ENCODE data around the gene TRRAP. TPM values are rescaled to one million over a fixed set of nuclear protein-coding genes. Genes with fewer than 3 reads are reported as not detected.

TRRAP gene
- total and polyA plus RNA-seq, 2 of the 8 experiments (the other 6 are each of a cell fraction or from before 2014, with no cell fraction given) = 21.7 to 48.6 TPM

GRCh38 chr7:99046722-99047121 lies 168.4 kb downstream of the TRRAP start:
- 90% methylated on average over 5 of the region's 8 CpGs; no CpG with 5 or more reads in 1 of the 2 experiments for WGBS, 2 experiments (ENCODE audit: extremely low coverage in 1 of 2, insufficient coverage in 1 of 2, insufficient read length in 1 of 2, insufficient replicate concordance in 2 of 2, low coverage in 1 of 2, low lambda C conversion rate in 2 of 2, missing lambda C conversion rate in 1 of 2)
- no peak overlapping the region for H2BK12ac ChIP-seq (ENCODE audit: low read depth, low read length)
- no peak overlapping the region for H3K4ac ChIP-seq (replicated peaks; ENCODE audit: insufficient read length, low read depth, low read length)
- H3K18ac ChIP-seq (ENCODE audit: extremely low read depth, low read length) = no peak overlapping the region
- TF ChIP-seq, protein P1, sequence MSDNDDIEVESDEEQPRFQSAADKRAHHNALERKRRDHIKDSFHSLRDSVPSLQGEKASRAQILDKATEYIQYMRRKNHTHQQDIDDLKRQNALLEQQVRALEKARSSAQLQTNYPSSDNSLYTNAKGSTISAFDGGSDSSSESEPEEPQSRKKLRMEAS (IDR thresholded peaks at IDR 0.05) = no peak
- no peak for TF ChIP-seq RNF2 (IDR thresholded peaks at IDR 0.05; ENCODE audit: borderline replicate concordance, low read depth, low read length, missing control alignments, poor library complexity, severe bottlenecking)
- TF ChIP-seq RAD21 (IDR thresholded peaks at IDR 0.05 in 1 of 2, conservative IDR thresholded peaks at IDR 0.05 in 1 of 2; ENCODE audit: low read depth in 2 of 2, low read length in 2 of 2) = no peak
- no peak for TF ChIP-seq SP1 (IDR thresholded peaks at IDR 0.05; ENCODE audit: low read depth, low read length)
- no peak for TF ChIP-seq YY1 (IDR thresholded peaks at IDR 0.05; ENCODE audit: low read depth, low read length)
- no peak for TF ChIP-seq KDM4A (IDR thresholded peaks at IDR 0.05; ENCODE audit: low read depth, low read length, severe bottlenecking)
- TF ChIP-seq SIN3A (conservative IDR thresholded peaks at IDR 0.05 in 1 of 2, IDR thresholded peaks at IDR 0.05 in 1 of 2; ENCODE audit: low read depth in 1 of 2, low read length in 2 of 2) = no peak
- TF ChIP-seq EP300 (IDR thresholded peaks at IDR 0.05; ENCODE audit: borderline replicate concordance in 1 of 2, low read depth in 2 of 2, low read length in 2 of 2) = no peak
- TF ChIP-seq ATF3 (IDR thresholded peaks at IDR 0.05; ENCODE audit: insufficient read depth, low read depth, low read length) = no peak
- peaks cover 0 to 5% of the 10 kb centered on the region in 2 experiments for H4K20me1 ChIP-seq (replicated peaks in 1 of 2; ENCODE audit: control insufficient read depth in 1 of 2, insufficient read depth in 2 of 2, low read length in 2 of 2)
- DNase-seq (ENCODE audit: low read depth in 1 of 2, low spot score in 2 of 2) = no peak
- peaks cover 18 to 61% (median 34%) of the 10 kb centered on the region in 4 experiments; a peak in 7 of 8 replicates for H3K36me3 ChIP-seq (ENCODE audit: control insufficient read depth in 2 of 4, insufficient read depth in 4 of 4, low read length in 3 of 4)
- H3K9me3 ChIP-seq (ENCODE audit: insufficient read depth in 2 of 2, low read depth in 1 of 2, low read length in 1 of 2) = no peaks in the 10 kb centered on the region
- H3K4me2 ChIP-seq (ENCODE audit: insufficient read depth in 1 of 2, low read depth in 2 of 2, low read length in 2 of 2) = no peak overlapping the region
- H2BK15ac ChIP-seq (ENCODE audit: low read length) = no peak overlapping the region
- H4K91ac ChIP-seq (replicated peaks; ENCODE audit: insufficient read length, low read length) = no peak overlapping the region
- H3K4me1 ChIP-seq (replicated peaks in 1 of 4; ENCODE audit: control insufficient read depth in 3 of 4, insufficient read depth in 4 of 4, low read length in 3 of 4) = no peaks in the 10 kb centered on the region
- ChIA-PET CTCF (ENCODE audit: partially characterized antibody) (interaction anchor here (0.6 to 0.9 kb wide), 3 partner anchors 246 to 619 kb away, joined by 3 read pairs; no protein-coding TSS in a partner anchor), POLR2A (ENCODE audit: partially characterized antibody) (interaction anchor here (1.1 kb wide), 1 partner anchor 278 kb away, joined by 3 read pairs; the partner anchor contains the start of gene ARPC1A)
- no peak overlapping the region for H2BK20ac ChIP-seq (ENCODE audit: low read length)
- no peaks in the 10 kb centered on the region for H3K79me2 ChIP-seq (ENCODE audit: control insufficient read depth in 1 of 2, insufficient read depth in 2 of 2, low read length in 2 of 2)
- no peak overlapping the region for H3K56ac ChIP-seq (replicated peaks; ENCODE audit: insufficient read length, low read depth, low read length)
- no peak overlapping the region for H4K5ac ChIP-seq (ENCODE audit: insufficient read length, low read depth, low read length)
- no peaks in the 10 kb centered on the region for H3K27me3 ChIP-seq (replicated peaks in 1 of 4; ENCODE audit: control insufficient read depth in 3 of 4, extremely low read depth in 1 of 4, insufficient read depth in 3 of 4, low read length in 3 of 4)
- no peak overlapping the region for H4K8ac ChIP-seq (ENCODE audit: extremely low read depth, insufficient read depth, low read length)
- no peak overlapping the region for H3K14ac ChIP-seq (ENCODE audit: insufficient read length)
- H3K23me2 ChIP-seq (ENCODE audit: low read depth, low read length) = no peaks in the 10 kb centered on the region
- H2BK120ac ChIP-seq (replicated peaks; ENCODE audit: low read depth, low read length) = no peak overlapping the region
- H3K27ac ChIP-seq (ENCODE audit: low read depth, low read length) = no peak overlapping the region
- H3K4me3 ChIP-seq (ENCODE audit: extremely low read depth in 1 of 4, insufficient read depth in 2 of 4, low read depth in 3 of 4, low read length in 4 of 4) = no peak overlapping the region
- H2AFZ ChIP-seq (ENCODE audit: low read length) = no peak overlapping the region
- no peak overlapping the region for H3K23ac ChIP-seq (ENCODE audit: insufficient read length)
- no peaks in the 10 kb centered on the region for H3K79me1 ChIP-seq (ENCODE audit: low read depth, low read length)
- no peak for FAIRE-seq
- H3K9ac ChIP-seq (replicated peaks in 1 of 4; ENCODE audit: extremely low read depth in 1 of 4, low read depth in 3 of 4, low read length in 3 of 4) = no peak overlapping the region
- no peak overlapping the region for H2AK5ac ChIP-seq (ENCODE audit: low read depth, low read length)
- H2BK5ac ChIP-seq (ENCODE audit: low read depth, low read length) = no peak overlapping the region

All from H1 (cell line).